H9 (cell line): ENCODE results near the gene UGT2B15. TPM values are rescaled to one million over a fixed set of nuclear protein-coding genes. Genes with fewer than 3 reads are reported as not detected.

ENCODE experiments used
- DNase-seq: peaks from one replicate; pipeline ENCODE4 v3.0.0-alpha.2; 2017
- H2AFZ ChIP-seq: one replicate; pipeline ENCODE4 v1.6.1; 2013; ENCODE audit warnings: mild to moderate bottlenecking, low read length, control low read depth, moderate library complexity
- H2AK5ac ChIP-seq: 2 replicates; pipeline ENCODE4 v1.6.1; 2013; ENCODE audit warnings: low read length, control low read depth, mixed read lengths; ENCODE audit not compliant: insufficient read length
- H2BK120ac ChIP-seq: one replicate; pipeline ENCODE4 v1.6.1; 2013; ENCODE audit warnings: low read depth, mild to moderate bottlenecking, low read length, control low read depth, inconsistent platforms; ENCODE audit not compliant: poor library complexity, severe bottlenecking
- H2BK12ac ChIP-seq: 2 replicates; pipeline ENCODE4 v1.6.1; 2013; ENCODE audit warnings: low read length, control low read depth, mixed read lengths, low read depth; ENCODE audit not compliant: insufficient read length
- H2BK15ac ChIP-seq: 2 replicates; pipeline ENCODE4 v1.6.1; 2013; ENCODE audit warnings: low read depth, low read length, control low read depth
- H2BK20ac ChIP-seq: one replicate; pipeline ENCODE4 v1.6.1; 2013; ENCODE audit warnings: low read depth, mild to moderate bottlenecking, low read length, control low read depth, inconsistent platforms; ENCODE audit not compliant: poor library complexity, severe bottlenecking
- H2BK5ac ChIP-seq: 2 replicates; pipeline ENCODE4 v1.6.1; 2013; ENCODE audit warnings: low read length, control low read depth, mixed read lengths; ENCODE audit not compliant: insufficient read length
- H3K14ac ChIP-seq: 2 replicates; pipeline ENCODE4 v1.6.1; 2013; ENCODE audit warnings: low read length, control low read depth; ENCODE audit not compliant: insufficient read depth
- H3K18ac ChIP-seq: 2 replicates; pipeline ENCODE4 v1.6.1; 2013; ENCODE audit warnings: low read depth, mild to moderate bottlenecking, mixed read lengths, low read length, control low read depth; ENCODE audit not compliant: insufficient read length
- H3K23ac ChIP-seq: 2 replicates; pipeline ENCODE4 v1.6.1; 2013; ENCODE audit warnings: low read length, control low read depth, mixed read lengths, low read depth; ENCODE audit not compliant: insufficient read length
- H3K23me2 ChIP-seq: 2 replicates; pipeline ENCODE4 v1.6.1; 2013; ENCODE audit warnings: low read depth, mild to moderate bottlenecking, mixed read lengths, low read length, control low read depth; ENCODE audit not compliant: insufficient read length, poor library complexity, severe bottlenecking
- H3K27ac ChIP-seq: 2 replicates; pipeline ENCODE4 v1.5.1; 2013; ENCODE audit warnings: low read length, control low read depth, mixed read lengths, low read depth; ENCODE audit not compliant: insufficient read length
- H3K27me3 ChIP-seq: 2 replicates; pipeline ENCODE4 v1.6.1; 2013; ENCODE audit warnings: low read length, control low read depth, inconsistent platforms; ENCODE audit not compliant: insufficient read depth
- H3K4ac ChIP-seq: 2 replicates; pipeline ENCODE4 v1.6.1; 2013; ENCODE audit warnings: low read depth, mild to moderate bottlenecking, control low read depth, inconsistent platforms, low read length, moderate library complexity
- H3K4me1 ChIP-seq: 2 replicates; pipeline ENCODE4 v1.6.1; 2013; ENCODE audit warnings: low read length, control low read depth, inconsistent platforms; ENCODE audit not compliant: insufficient read depth
- H3K4me2 ChIP-seq: 2 replicates; pipeline ENCODE4 v1.6.1; 2013; ENCODE audit warnings: low read length, control low read depth, mixed read lengths; ENCODE audit not compliant: insufficient read length, insufficient read depth
- H3K56ac ChIP-seq: 2 replicates; pipeline ENCODE4 v1.6.1; 2013; ENCODE audit warnings: low read depth, mild to moderate bottlenecking, mixed read lengths, low read length, control low read depth; ENCODE audit not compliant: insufficient read length
- H3K79me1 ChIP-seq: 2 replicates; pipeline ENCODE4 v1.6.1; 2013; ENCODE audit warnings: low read depth, mild to moderate bottlenecking, moderate library complexity, low read length, control low read depth, inconsistent platforms; ENCODE audit not compliant: insufficient read depth, poor library complexity, severe bottlenecking
- H3K79me2 ChIP-seq: 2 replicates; pipeline ENCODE4 v1.6.1; 2013; ENCODE audit warnings: low read length, control low read depth, inconsistent platforms; ENCODE audit not compliant: insufficient read depth
- H3K9ac ChIP-seq: 2 replicates; pipeline ENCODE4 v1.6.1; 2013; ENCODE audit warnings: low read length, control low read depth, mixed read lengths; ENCODE audit not compliant: insufficient read length; ENCODE audit errors: extremely low read depth
- H3K9me3 ChIP-seq: one replicate; pipeline ENCODE4 v1.6.1; 2013; ENCODE audit warnings: low read depth, low read length, inconsistent platforms; ENCODE audit not compliant: control insufficient read depth
- H3T11ph ChIP-seq: one replicate; pipeline ENCODE4 v1.6.1; 2013; ENCODE audit warnings: mild to moderate bottlenecking, low read length, control low read depth, inconsistent platforms
- H4K20me1 ChIP-seq: one replicate; pipeline ENCODE4 v1.6.1; 2013; ENCODE audit not compliant: control insufficient read depth, insufficient read length, insufficient read depth
- H4K5ac ChIP-seq: 2 replicates; pipeline ENCODE4 v1.6.1; 2013; ENCODE audit warnings: low read depth, mild to moderate bottlenecking, mixed read lengths, low read length, control low read depth; ENCODE audit not compliant: insufficient read length
- H4K8ac ChIP-seq: replicated peaks from 2 replicates; pipeline ENCODE4 v1.6.1; 2013; ENCODE audit warnings: low read length, control low read depth, mixed read lengths, low read depth; ENCODE audit not compliant: insufficient read length
- H4K91ac ChIP-seq: 2 replicates; pipeline ENCODE4 v1.6.1; 2013; ENCODE audit warnings: low read depth, mild to moderate bottlenecking, moderate library complexity, mixed read lengths, low read length, control low read depth; ENCODE audit not compliant: insufficient read length
- H3K27ac Mint-ChIP-seq, 3 experiments: 2 replicates in 2 of 3; 3 replicates in 1 of 3; pipeline ENCODE4 v1.8.0; 2020 to 2021; ENCODE audit warnings: mixed read lengths in 3 of 3, mild to moderate bottlenecking in 1 of 3, moderate library complexity in 1 of 3
- H3K27me3 Mint-ChIP-seq: 2 replicates; pipeline ENCODE4 v1.8.0; 2021; ENCODE audit warnings: low read depth, mild to moderate bottlenecking, moderate library complexity, mixed read lengths
- H3K36me3 Mint-ChIP-seq, 3 experiments: 2 replicates in 2 of 3; 3 replicates in 1 of 3; pipeline ENCODE4 v1.8.0; 2020 to 2021; ENCODE audit warnings: low read depth in 3 of 3, mixed read lengths in 3 of 3; ENCODE audit not compliant: insufficient read depth in 1 of 3
- H3K4me1 Mint-ChIP-seq, 2 experiments: 2 replicates each; pipeline ENCODE4 v1.8.0; 2020; ENCODE audit warnings: mixed read lengths in 2 of 2
- H3K4me3 Mint-ChIP-seq, 2 experiments: 2 replicates in 1 of 2; 3 replicates in 1 of 2; pipeline ENCODE4 v1.8.0; 2020 to 2021; ENCODE audit warnings: mild to moderate bottlenecking in 2 of 2, mixed read lengths in 2 of 2, moderate library complexity in 1 of 2
- H3K9me3 Mint-ChIP-seq, 2 experiments: 2 replicates in 1 of 2; 3 replicates in 1 of 2; pipeline ENCODE4 v1.8.0; 2020; ENCODE audit warnings: mild to moderate bottlenecking in 2 of 2, mixed read lengths in 2 of 2, moderate library complexity in 1 of 2
- WGBS: extraction: QIAGEN DNeasy Blood & Tissue Kit; methylation state at CpG from one replicate; pipeline ENCODE4 v1.1.7; 2013; ENCODE audit warnings: missing lambda C conversion rate, low lambda C conversion rate, mixed read lengths; ENCODE audit not compliant: insufficient read length; ENCODE audit errors: extremely low coverage; 5-methylcytosine and 5-hydroxymethylcytosine counted together
- total RNA-seq: library from RNA; stranded (reverse); gene quantifications from 2 replicates; pipeline ENCODE4 v1.2.1, GENCODE V29; 2021
- TF ChIP-seq, protein P1 (sequence below): fragments of 200-600 bp; sonication (generic); conservative IDR thresholded peaks from 3 replicates; pipeline ENCODE4 v1.8.0; 2021; ENCODE audit warnings: antibody characterized with exemption, mild to moderate bottlenecking

Gene UGT2B15
- total RNA-seq, 1 experiment from 2014 or later = not detected

DNA sequence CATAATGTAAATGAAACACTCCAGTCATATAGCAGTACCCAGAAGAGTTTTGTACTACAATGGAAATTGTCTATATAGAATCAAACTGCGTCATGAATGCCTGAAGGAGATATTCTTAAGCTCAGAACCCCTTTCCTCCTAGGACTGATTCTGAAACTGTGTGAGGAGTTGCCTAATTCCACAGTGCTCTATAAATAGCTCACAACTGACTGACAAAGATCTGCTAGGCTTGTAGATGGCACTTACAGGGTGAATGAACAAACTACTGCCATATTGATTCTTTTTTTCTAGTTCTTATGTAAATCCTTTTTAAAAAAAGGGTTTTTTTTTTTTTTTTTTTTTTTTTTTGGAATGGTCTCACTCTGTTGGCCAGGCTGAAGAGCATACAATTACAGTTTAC is 64.2 kb downstream of the UGT2B15 start:
- no peak overlapping the region for H4K5ac ChIP-seq
- no peak overlapping the region for H3K9ac ChIP-seq
- no peak overlapping the region for H3K23ac ChIP-seq
- H3K27me3 ChIP-seq = no peaks in the 10 kb centered on the region
- WGBS = no CpG with 5 or more reads among the region's 1 CpG
- no peaks in the 10 kb centered on the region for H3K4me1 ChIP-seq
- H3K9me3 Mint-ChIP-seq = peaks cover 2 to 4% of the 10 kb centered on the region in 2 experiments; a peak in 2 of 5 replicates
- no peak overlapping the region for H2AFZ ChIP-seq
- H2AK5ac ChIP-seq = no peak overlapping the region
- H3K14ac ChIP-seq = no peak overlapping the region
- no peak for DNase-seq
- no peak overlapping the region for H3K4ac ChIP-seq
- no peaks in the 10 kb centered on the region for H3K9me3 ChIP-seq
- no peak overlapping the region for H3K4me3 Mint-ChIP-seq
- peaks cover 0 to 5% (median 0%) of the 10 kb centered on the region in 3 experiments; a peak in 2 of 7 replicates for H3K36me3 Mint-ChIP-seq
- no peak overlapping the region for H2BK20ac ChIP-seq
- no peak overlapping the region for H3K27ac ChIP-seq
- TF ChIP-seq, protein P1, sequence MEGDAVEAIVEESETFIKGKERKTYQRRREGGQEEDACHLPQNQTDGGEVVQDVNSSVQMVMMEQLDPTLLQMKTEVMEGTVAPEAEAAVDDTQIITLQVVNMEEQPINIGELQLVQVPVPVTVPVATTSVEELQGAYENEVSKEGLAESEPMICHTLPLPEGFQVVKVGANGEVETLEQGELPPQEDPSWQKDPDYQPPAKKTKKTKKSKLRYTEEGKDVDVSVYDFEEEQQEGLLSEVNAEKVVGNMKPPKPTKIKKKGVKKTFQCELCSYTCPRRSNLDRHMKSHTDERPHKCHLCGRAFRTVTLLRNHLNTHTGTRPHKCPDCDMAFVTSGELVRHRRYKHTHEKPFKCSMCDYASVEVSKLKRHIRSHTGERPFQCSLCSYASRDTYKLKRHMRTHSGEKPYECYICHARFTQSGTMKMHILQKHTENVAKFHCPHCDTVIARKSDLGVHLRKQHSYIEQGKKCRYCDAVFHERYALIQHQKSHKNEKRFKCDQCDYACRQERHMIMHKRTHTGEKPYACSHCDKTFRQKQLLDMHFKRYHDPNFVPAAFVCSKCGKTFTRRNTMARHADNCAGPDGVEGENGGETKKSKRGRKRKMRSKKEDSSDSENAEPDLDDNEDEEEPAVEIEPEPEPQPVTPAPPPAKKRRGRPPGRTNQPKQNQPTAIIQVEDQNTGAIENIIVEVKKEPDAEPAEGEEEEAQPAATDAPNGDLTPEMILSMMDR = no peak
- H4K8ac ChIP-seq = no peak overlapping the region
- H3K79me2 ChIP-seq = no peaks in the 10 kb centered on the region
- no peak overlapping the region for H3K18ac ChIP-seq
- H2BK15ac ChIP-seq = no peak overlapping the region
- no peak overlapping the region for H3T11ph ChIP-seq
- H3K23me2 ChIP-seq = no peaks in the 10 kb centered on the region
- no peak overlapping the region for H2BK120ac ChIP-seq
- no peak overlapping the region for H3K27ac Mint-ChIP-seq
- H2BK5ac ChIP-seq = no peak overlapping the region
- no peak overlapping the region for H2BK12ac ChIP-seq
- no peaks in the 10 kb centered on the region for H4K20me1 ChIP-seq
- H4K91ac ChIP-seq = no peak overlapping the region
- H3K79me1 ChIP-seq = no peaks in the 10 kb centered on the region
- H3K4me2 ChIP-seq = no peak overlapping the region
- no peaks in the 10 kb centered on the region for H3K4me1 Mint-ChIP-seq
- H3K56ac ChIP-seq = no peak overlapping the region
- no peaks in the 10 kb centered on the region; the same call in 1 of the 2 replicates for H3K27me3 Mint-ChIP-seq
